HG03196 (cell line): Measurements from ENCODE around the gene MUC13.

Experiments
- ATAC-seq: cut with Tn5 transposase; IDR thresholded peaks from one replicate; pipeline ENCODE4 v1.9.1; 2021; ENCODE audit not compliant: unreplicated experiment

The MUC13 gene

DNA sequence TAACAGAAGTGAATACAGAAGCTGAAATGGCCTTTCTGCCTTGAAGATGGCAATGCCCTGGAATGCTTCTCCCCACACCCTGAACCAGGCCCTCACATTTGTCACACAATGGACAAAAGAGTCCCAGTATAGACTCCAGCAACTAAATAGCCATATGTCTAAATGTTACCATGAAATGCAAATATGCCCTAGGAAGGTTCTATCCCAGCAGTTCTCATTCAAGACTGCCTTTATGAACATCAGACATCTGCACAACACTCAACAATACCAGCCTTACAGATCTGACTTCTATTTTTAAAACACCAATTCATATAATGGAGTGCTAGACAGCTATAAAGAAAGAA, 55.2 kb downstream of the MUC13 start:
- no peak for ATAC-seq

DNA sequence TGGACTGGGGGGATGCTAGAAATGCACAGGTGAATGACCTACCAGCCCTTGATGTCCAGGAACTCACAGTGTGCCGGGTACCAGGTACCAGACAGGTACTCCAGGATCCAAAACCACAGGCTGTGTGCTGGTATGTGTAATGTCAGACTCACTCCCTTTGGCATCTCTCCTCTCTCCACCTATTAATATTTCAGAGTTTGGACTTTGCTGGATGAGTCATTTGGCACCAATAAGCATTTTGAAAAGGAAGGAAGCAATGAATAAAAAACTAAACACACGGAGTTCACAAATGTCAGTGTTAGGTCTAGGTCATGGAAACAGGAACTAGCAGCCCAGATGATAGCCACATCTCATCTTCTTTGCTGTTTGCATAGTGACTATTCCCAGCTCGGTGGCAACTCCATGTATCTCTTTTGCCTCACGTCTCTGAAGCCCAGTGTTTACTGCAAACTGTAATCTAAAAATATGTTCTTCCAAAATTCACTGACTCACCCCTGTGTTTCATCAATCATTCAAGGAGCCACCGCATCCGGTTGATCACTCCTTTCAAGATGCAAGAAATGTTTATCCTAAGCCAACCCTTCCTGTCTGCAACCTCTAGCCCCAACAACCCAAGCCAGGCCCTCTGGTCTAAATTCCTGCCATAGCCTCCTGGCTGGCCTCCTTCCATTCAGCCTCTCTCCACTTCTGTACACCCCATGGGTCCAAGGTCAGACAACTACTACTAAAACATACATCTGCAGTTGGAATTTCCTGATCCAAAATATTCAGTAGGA, 55.8 kb downstream of the MUC13 start:
- ATAC-seq = no peak

DNA sequence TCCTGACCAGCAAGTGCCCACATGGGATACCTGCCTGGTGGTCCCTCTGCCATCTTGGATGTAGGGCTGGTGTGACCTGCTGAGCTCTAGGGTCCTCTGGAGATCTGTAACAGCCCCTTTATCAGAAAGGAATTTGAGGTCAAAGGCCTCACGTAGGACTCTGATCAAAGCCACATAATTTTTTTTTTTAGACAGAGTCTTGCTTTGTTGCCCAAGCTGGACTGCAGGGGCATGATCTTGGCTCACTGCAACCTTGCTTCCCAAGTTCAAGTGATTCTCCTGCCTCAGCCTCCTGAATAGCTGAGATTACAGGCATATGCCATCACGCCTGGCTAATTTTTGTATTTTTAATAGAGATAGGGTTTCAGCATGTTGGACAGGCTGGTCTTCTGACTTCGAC, 56.9 kb downstream of the MUC13 start:
- ATAC-seq = no peak

DNA sequence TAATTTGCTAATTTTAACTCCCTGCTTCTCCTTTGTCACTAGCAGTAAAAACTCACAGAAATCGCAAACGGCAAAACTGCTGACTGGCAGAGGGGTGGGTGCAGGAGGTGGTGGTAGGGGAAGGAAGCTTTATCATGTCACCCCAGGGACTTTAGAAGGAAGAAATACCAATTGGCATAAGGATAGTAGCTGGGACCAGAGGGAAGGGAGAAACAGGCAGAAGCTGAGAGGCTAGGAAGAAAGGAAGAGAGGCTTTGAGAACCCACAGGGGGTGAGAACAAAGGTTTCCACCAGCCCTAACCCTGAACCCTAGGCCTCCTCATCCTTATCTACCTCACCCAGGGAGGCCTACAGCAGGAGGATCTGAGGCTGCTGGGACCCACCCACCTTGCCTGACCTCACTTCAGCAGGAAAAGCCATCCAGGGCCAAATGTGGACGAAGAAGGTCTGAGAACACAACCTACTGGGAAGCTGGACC, 58.1 kb downstream of the MUC13 start:
- ATAC-seq = no peak

DNA sequence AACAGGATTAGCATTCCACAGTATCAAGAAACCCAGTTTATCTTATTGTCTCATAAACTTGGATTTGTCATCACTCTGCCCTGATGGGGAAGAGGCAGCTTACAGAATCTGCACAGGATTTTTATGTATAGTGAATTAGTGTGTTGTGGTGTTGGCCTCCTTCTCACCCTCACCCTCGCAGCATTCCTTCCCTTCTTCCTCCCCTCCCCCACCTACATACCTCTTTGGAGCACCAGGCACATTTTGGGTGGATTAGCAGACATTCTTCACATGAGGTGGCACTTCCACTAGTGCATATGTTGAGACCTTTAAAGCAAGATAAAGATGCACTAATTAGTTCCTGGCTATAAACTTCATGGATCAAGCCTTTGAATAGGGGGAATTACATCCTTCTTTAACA, 61.3 kb downstream of the MUC13 start:
- no peak for ATAC-seq

DNA sequence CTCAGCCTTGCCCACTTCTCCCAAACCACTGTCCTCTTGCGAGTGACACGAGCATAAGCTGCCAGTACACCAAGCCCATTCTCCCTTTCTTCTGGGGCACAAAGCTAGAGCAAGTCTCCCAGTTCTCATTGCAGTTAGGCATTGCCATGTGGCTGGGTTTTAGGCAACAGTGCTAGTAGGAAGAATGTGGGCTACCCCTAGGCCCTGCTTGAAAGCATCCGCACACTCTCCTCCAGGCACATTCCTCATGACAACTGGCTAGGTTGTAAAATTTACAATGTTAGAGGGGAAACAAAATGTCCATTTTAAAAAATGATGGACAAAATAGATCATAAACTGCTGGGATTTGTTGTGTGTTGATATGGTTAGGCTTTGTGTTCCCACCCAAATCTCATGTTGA, 67.0 kb downstream of the MUC13 start:
- ATAC-seq = no peak

DNA sequence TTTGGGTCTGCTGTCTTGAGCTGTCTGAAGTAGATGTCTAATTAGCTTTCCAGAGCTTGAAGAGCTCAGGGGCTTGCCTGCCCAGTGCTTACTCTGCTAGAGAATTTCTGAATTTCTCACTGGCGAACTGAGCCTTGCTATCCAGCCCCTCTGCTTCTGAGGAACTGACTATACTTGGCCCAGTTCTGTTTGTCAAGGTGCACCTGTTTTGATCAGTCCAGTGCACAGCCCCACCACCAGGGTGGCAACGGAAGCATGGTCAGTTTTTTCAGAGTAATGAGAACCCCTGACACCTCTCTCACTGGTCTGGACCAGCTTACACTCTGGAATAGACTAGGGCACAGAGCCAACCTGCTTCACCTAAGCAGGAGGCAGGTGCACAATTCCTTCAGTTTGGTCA, 72.5 kb downstream of the MUC13 start:
- no peak for ATAC-seq

DNA sequence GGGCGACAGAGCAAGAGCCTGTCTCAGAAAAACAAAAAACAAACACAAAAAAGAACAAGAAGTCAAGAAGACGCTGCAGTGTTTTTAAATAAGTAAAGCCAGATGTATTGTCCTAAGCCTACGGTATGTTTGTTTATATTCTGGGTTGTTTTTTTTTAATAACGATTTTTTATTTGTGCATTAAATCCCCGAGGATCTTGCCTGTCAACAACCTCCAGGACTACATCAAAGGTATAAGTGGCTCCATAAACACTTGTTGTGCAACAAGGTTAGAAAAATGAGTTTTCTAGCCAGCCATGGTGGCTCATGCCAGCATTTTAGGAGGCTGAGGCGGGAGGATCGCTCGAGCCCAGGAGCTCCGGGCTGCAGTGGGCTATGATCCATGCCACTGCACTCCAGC, 73.5 kb downstream of the MUC13 start:
- no peak for ATAC-seq

DNA sequence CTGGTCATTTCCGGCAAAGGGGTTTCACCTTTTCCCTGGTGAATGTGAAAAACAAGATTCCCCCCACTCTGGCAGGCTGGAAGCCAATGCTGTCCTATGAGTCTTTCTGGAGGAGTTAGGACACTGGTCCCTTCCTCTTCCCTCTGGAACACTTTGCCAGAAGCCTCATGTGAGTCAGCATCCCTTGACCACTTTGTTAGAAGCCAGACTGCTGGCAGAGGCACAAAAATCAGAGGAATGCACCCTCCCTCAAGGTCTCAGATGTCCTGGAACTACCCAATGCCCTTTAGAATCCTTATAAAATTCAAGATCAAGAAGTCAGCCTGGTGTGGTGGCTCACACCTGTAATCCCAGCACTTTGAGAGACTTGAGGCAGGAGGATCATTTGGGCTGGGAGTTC, 74.0 kb downstream of the MUC13 start:
- ATAC-seq = no peak

DNA sequence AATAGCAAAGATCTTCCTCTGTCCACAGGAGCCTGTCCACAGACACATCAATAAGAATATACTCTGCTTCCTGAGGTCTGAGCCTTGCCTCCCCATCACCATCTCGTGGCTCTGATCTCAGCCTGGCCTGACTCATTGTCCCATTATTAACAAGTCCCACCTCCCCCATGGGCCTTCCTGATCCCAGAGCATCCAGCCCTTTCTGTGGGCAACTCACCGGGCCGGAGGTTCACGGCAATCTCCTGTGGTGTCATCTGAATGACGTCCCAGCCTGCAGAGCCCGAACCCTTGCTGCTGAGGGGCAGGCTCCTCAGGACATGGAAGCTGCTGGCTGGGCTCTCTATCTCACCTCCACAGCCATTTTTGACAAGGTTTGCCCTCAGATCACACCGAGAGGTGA, 75.5 kb downstream of the MUC13 start:
- no peak for ATAC-seq

DNA sequence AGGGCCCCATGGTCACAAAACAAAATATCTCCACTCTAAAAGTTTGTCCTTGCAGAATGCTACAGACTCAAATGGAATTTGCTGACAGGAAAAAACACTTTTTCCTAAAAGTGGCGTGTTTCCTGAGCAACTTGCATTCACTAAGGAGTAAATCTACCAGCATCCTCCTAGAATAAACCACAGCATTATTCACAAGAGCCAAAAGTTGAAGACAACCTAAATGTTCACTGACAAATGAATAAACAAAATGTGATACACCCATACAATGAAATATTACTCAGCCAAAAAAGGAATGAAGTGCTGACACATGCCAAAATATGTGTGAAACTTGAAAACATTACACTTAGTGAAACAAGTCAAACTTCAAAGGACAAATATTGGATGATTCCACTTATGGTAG, 76.3 kb downstream of the MUC13 start:
- no peak for ATAC-seq

DNA sequence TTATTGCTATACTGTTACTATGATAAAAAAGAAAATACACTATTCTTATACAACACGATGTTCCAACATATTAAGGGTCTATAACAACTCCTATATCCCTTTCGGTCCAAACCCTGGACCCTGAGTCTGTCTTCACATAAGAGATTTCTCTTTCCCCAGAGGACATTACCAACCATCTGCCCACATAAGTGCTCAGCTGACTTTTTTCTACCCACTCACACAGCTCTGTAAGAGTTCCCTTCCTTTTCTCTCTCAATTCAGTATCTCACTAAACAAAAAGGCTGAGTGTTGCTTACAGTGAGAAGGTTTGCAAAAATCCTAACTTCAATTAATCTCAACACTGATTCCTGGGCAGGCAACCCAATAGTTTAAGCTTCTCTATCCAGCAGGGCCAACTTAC, 77.9 kb downstream of the MUC13 start:
- no peak for ATAC-seq
